GM18909 (cell line): ENCODE data around the gene SLC9A9.
"Not testable (repeated sequence)": the region's sequence is repeated elsewhere in the genome, so short reads cannot be mapped to it uniquely, and the experiment has no call there.

Experiments used
- ATAC-seq: cut with Tn5 transposase; IDR thresholded peaks from one replicate; pipeline ENCODE4 v1.9.1; 2021; ENCODE audit warnings: mild to moderate bottlenecking; ENCODE audit not compliant: unreplicated experiment, poor library complexity

The SLC9A9 gene

GRCh38 chr3:143699424-143699823 is 148.8 kb downstream of the SLC9A9 start:
- no peak for ATAC-seq

GRCh38 chr3:143698682-143699303 is 149.5 kb downstream of the SLC9A9 start:
- no peak for ATAC-seq

GRCh38 chr3:143697975-143698374 is 150.3 kb downstream of the SLC9A9 start:
- ATAC-seq, result no peak

- not testable (repeated sequence) for ATAC-seq
These were observed 152.9 kb downstream of the SLC9A9 start for GRCh38 chr3:143695333-143695732.

GRCh38 chr3:143693506-143693905 is 154.8 kb downstream of the SLC9A9 start:
- ATAC-seq, result no peak

- no peak for ATAC-seq
These were observed 161.6 kb downstream of the SLC9A9 start for GRCh38 chr3:143686638-143687197.

GRCh38 chr3:143685491-143685890 is 162.8 kb downstream of the SLC9A9 start:
- ATAC-seq, result no peak

- ATAC-seq, result no peak
These were observed 170.8 kb downstream of the SLC9A9 start for GRCh38 chr3:143677430-143677829.

GRCh38 chr3:143676747-143677146 is 171.5 kb downstream of the SLC9A9 start:
- ATAC-seq, result no peak

GRCh38 chr3:143676021-143676420 is 172.2 kb downstream of the SLC9A9 start:
- ATAC-seq, result no peak

- peak; percentile 74 for ATAC-seq
These were observed 173.9 kb downstream of the SLC9A9 start for GRCh38 chr3:143674100-143674968.

GRCh38 chr3:143672396-143673165 is 175.7 kb downstream of the SLC9A9 start:
- ATAC-seq, result no peak

GRCh38 chr3:143671626-143672025 is 176.6 kb downstream of the SLC9A9 start:
- ATAC-seq, result no peak

- peak; percentile 92 for ATAC-seq
These were observed 179.1 kb downstream of the SLC9A9 start for GRCh38 chr3:143668924-143669790.

- ATAC-seq, result no peak
These were observed 179.9 kb downstream of the SLC9A9 start for GRCh38 chr3:143668385-143668784.

GRCh38 chr3:143661677-143662076 is 186.6 kb downstream of the SLC9A9 start:
- ATAC-seq, result no peak

GRCh38 chr3:143658861-143659260 is 189.4 kb downstream of the SLC9A9 start:
- no peak for ATAC-seq

- no peak for ATAC-seq
These were observed 190.2 kb downstream of the SLC9A9 start for GRCh38 chr3:143658116-143658515.

- no peak for ATAC-seq
These were observed 190.9 kb downstream of the SLC9A9 start for GRCh38 chr3:143657391-143657790.

GRCh38 chr3:143654906-143655305 is 193.4 kb downstream of the SLC9A9 start:
- no peak for ATAC-seq
